Measurements from ENCODE around the gene BBC3.

GRCh38 chr19:47195434-47195833 is 35.6 kb downstream of the BBC3 start:
- TF ChIP-seq POLR2A (IDR thresholded peaks at IDR 0.05; ENCODE audit: low read depth, low read length) (no peak), POLR2AphosphoS5 (IDR thresholded peaks at IDR 0.05; ENCODE audit: low read depth, low read length) (no peak)
